ENCODE data around the gene PPP1R12B.
"Not testable (repeated sequence)": the region's sequence is repeated elsewhere in the genome, so short reads cannot be mapped to it uniquely, and the experiment has no call there.

The PPP1R12B gene

DNA sequence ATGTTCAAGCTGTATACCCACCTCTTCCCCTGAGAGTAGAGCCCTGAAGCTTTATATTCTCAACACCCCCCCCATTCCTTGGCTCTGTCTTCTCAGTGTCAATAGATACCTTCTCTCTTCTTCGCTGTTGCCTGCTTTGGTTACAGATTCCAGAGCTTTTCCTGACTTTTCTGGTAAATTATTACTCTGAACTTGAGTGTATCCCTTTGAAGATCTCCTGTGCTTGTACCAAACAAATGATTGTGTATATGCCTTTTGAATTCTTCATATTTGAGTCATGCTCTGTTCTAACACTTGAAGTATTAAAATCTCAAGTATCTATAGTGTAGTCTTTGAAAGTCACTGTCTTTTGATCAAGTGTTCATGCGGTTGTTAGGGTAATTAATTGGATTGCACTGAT is 32.0 kb downstream of the PPP1R12B start:
- not testable (repeated sequence) for H3K27ac ChIP-seq; H3K27me3 ChIP-seq (ENCODE audit: control insufficient read depth, insufficient read depth, low read length); H3K4me3 ChIP-seq (ENCODE audit: low read depth, low read length); H3K79me2 ChIP-seq; H3K9me3 ChIP-seq (ENCODE audit: control insufficient read depth, low read length); H3K4me1 ChIP-seq; H2AFZ ChIP-seq; H3K36me3 ChIP-seq (ENCODE audit: control insufficient read depth, insufficient read depth, low read length); H3K9ac ChIP-seq
- peak overlapping the region; percentile 37 for H3K4me2 ChIP-seq (ENCODE audit: low read length)

DNA sequence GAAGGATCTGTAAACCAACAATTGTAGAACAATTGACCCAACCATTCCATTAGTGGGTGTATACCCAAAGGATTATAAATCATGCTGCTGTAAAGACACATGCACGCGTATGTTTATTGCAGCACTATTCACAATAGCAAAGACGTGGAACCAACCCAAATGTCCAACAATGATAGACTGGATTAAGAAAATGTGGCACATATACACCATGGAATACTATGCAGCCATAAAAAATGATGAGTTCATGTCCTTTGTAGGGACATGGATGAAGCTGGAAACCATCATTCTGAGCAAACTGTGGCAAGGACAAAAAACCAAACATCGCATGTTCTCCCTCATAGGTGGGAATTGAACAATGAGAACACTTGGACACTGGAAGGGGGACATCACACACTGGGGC is 33.4 kb downstream of the PPP1R12B start:
- not testable (repeated sequence) for H3K4me1 ChIP-seq; H3K4me2 ChIP-seq (ENCODE audit: low read length); H3K9me3 ChIP-seq (ENCODE audit: control insufficient read depth, low read length); H3K4me3 ChIP-seq (ENCODE audit: low read depth, low read length); H3K9ac ChIP-seq; H3K27ac ChIP-seq; H3K36me3 ChIP-seq (ENCODE audit: control insufficient read depth, insufficient read depth, low read length); H2AFZ ChIP-seq; H3K27me3 ChIP-seq (ENCODE audit: control insufficient read depth, insufficient read depth, low read length); H3K79me2 ChIP-seq

DNA sequence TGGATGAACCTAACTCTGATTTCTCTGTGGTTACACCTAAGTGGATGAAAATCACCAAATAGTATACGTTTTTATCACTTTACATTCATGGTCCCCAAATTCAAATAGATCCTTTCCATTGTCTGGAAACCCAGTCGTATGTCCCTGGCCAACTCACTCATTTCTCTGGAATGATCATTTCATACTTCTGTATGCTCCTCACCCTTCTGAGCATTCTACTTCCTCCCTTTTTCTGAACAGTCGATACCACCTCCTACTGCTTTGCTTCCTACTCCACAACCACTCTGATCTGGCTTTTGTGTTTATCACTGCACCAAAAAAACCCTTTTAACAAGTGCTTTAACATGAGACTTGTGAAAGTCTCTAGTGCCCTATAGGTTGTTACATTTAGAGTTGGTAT is 47.3 kb downstream of the PPP1R12B start:
- not testable (repeated sequence) for H3K79me2 ChIP-seq; H3K9me3 ChIP-seq (ENCODE audit: control insufficient read depth, low read length); H3K4me2 ChIP-seq (ENCODE audit: low read length); H3K9ac ChIP-seq; H3K4me1 ChIP-seq; H3K4me3 ChIP-seq (ENCODE audit: low read depth, low read length); H3K27me3 ChIP-seq (ENCODE audit: control insufficient read depth, insufficient read depth, low read length); H3K36me3 ChIP-seq (ENCODE audit: control insufficient read depth, insufficient read depth, low read length); H2AFZ ChIP-seq; H3K27ac ChIP-seq

DNA sequence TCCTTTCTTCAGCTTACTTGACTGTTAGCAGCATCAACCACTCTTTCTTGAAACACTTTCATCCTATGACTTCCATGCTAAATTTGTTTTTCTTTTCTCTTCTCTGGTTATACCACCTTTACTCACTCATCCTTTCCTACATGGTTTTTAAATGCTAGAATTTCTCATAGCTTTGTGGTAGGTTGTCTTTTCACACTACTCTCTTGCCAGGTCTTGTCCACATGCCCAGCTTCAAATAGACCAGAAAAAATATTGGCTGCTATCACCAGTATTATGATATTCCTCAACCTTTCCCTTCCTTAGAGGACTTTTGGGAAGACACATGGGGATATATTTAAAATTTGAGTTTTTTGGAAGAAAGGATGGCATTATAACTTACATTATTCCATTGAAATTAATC is 48.8 kb downstream of the PPP1R12B start:
- Histone ChIP-seq H3K27me3 (ENCODE audit: control insufficient read depth, insufficient read depth, low read length) (no peaks in the 10 kb centered on the region), H3K4me1 (peaks cover 5% of the 10 kb centered on the region), H3K4me3 (ENCODE audit: low read depth, low read length) (no peak overlapping the region), H3K4me2 (ENCODE audit: low read length) (peak overlapping the region; percentile 10), H3K9me3 (ENCODE audit: control insufficient read depth, low read length) (no peaks in the 10 kb centered on the region), H3K9ac (no peak overlapping the region), H3K36me3 (ENCODE audit: control insufficient read depth, insufficient read depth, low read length) (no peaks in the 10 kb centered on the region), H2AFZ (no peak overlapping the region), H3K79me2 (peaks cover 7% of the 10 kb centered on the region), H3K27ac (no peak overlapping the region)
- TF ChIP-seq, protein P1, sequence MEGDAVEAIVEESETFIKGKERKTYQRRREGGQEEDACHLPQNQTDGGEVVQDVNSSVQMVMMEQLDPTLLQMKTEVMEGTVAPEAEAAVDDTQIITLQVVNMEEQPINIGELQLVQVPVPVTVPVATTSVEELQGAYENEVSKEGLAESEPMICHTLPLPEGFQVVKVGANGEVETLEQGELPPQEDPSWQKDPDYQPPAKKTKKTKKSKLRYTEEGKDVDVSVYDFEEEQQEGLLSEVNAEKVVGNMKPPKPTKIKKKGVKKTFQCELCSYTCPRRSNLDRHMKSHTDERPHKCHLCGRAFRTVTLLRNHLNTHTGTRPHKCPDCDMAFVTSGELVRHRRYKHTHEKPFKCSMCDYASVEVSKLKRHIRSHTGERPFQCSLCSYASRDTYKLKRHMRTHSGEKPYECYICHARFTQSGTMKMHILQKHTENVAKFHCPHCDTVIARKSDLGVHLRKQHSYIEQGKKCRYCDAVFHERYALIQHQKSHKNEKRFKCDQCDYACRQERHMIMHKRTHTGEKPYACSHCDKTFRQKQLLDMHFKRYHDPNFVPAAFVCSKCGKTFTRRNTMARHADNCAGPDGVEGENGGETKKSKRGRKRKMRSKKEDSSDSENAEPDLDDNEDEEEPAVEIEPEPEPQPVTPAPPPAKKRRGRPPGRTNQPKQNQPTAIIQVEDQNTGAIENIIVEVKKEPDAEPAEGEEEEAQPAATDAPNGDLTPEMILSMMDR (IDR thresholded peaks at IDR 0.05): no peak

DNA sequence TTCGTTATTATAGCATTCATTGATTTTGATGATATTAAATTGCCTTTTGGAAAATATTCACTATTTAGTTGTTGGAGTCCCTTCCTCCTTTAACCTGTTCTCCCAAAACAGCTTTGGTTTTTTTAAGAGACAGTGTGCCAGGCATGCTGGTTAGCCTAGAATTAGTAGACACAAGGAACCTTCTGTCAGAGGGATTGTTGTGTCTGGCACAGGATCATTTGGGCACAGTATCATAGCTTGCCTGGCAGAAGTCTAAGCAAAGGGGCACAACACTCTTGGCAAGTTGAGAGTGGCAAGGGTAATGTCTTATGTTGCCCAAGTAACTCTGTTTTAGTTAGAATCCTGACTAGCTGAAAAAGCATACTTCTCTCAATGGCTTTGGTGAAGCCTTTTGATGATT is 49.9 kb downstream of the PPP1R12B start:
- not testable (repeated sequence) for H2AFZ ChIP-seq; H3K27me3 ChIP-seq (ENCODE audit: control insufficient read depth, insufficient read depth, low read length); H3K36me3 ChIP-seq (ENCODE audit: control insufficient read depth, insufficient read depth, low read length); H3K4me3 ChIP-seq (ENCODE audit: low read depth, low read length); H3K27ac ChIP-seq; H3K9me3 ChIP-seq (ENCODE audit: control insufficient read depth, low read length); H3K4me2 ChIP-seq (ENCODE audit: low read length); H3K79me2 ChIP-seq; H3K4me1 ChIP-seq; H3K9ac ChIP-seq

DNA sequence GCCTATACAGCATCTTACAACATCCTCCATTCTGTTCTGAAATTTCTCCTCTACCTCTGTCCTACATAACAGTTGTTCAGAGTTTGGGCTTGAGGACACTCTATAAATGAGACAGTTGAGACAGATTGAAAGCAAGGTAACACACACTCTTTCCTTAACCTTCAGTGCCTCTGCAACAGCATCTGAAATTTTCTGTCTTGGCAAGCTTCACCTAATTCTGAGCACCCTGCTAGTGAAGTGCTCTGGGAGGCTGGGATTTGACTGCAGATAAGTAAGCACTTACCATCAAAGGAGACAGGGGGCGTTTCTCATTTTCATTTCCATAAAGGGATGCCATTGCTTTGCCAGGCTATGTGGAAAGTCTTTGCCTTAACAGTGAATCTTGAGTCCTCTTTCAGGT is 53.3 kb downstream of the PPP1R12B start:
- H3K9ac ChIP-seq; H3K4me1 ChIP-seq; H3K27me3 ChIP-seq (ENCODE audit: control insufficient read depth, insufficient read depth, low read length); H3K4me3 ChIP-seq (ENCODE audit: low read depth, low read length); H3K27ac ChIP-seq; H3K36me3 ChIP-seq (ENCODE audit: control insufficient read depth, insufficient read depth, low read length); H3K9me3 ChIP-seq (ENCODE audit: control insufficient read depth, low read length); H3K79me2 ChIP-seq; H2AFZ ChIP-seq; H3K4me2 ChIP-seq (ENCODE audit: low read length): not testable (repeated sequence)

DNA sequence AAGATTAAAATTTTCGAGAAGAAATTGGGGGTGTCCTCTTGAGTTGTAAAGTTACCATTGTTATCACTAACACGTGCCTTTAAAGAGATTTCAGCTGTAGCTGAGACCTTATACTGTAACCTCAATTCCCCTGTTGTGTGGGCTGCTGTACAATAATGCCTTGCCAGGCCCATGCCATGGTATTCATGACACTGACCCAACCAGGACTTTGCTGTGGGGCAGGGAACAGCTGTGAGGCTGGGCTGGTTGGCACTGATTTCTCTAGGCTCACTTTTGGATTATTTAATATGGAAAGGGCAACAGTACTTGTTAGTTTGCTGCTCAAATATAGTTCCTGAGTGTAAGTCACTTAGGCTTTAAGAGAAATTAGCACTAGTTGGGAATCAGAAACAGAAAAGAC is 54.9 kb downstream of the PPP1R12B start:
- not testable (repeated sequence) for H3K4me3 ChIP-seq (ENCODE audit: low read depth, low read length); H3K79me2 ChIP-seq; H3K4me1 ChIP-seq; H3K9me3 ChIP-seq (ENCODE audit: control insufficient read depth, low read length); H2AFZ ChIP-seq; H3K36me3 ChIP-seq (ENCODE audit: control insufficient read depth, insufficient read depth, low read length); H3K9ac ChIP-seq; H3K27ac ChIP-seq; H3K4me2 ChIP-seq (ENCODE audit: low read length); H3K27me3 ChIP-seq (ENCODE audit: control insufficient read depth, insufficient read depth, low read length)

DNA sequence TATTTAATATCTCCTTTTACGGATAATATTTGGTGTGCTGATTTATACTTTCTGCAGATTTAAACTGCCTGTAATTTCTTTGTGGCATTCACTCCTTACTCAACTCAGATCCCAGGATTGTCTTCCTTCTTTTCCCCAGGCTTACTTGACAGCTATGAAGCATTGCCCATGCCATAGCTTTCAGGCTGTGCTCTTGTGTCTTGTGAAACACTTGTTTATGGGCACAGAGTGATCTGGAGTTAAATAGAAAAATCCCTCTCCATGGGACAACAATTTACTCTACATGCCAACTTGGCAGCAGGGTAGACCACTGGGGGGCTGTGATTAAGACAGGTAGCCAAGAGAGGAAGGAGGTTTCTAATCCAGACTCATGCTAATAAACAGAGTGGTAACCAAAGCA is 57.4 kb downstream of the PPP1R12B start:
- no peak overlapping the region for H3K4me3 ChIP-seq (ENCODE audit: low read depth, low read length)
- H3K27me3 ChIP-seq (ENCODE audit: control insufficient read depth, insufficient read depth, low read length): no peaks in the 10 kb centered on the region
- H3K36me3 ChIP-seq (ENCODE audit: control insufficient read depth, insufficient read depth, low read length): no peaks in the 10 kb centered on the region
- TF ChIP-seq, protein P1 (IDR thresholded peaks at IDR 0.05): no peak
- H3K4me2 ChIP-seq (ENCODE audit: low read length): no peak overlapping the region
- H3K9me3 ChIP-seq (ENCODE audit: control insufficient read depth, low read length): no peaks in the 10 kb centered on the region
- no peak overlapping the region for H3K27ac ChIP-seq
- no peak overlapping the region for H2AFZ ChIP-seq
- H3K4me1 ChIP-seq: peaks cover 6% of the 10 kb centered on the region
- no peak overlapping the region for H3K9ac ChIP-seq
- no peaks in the 10 kb centered on the region for H3K79me2 ChIP-seq

DNA sequence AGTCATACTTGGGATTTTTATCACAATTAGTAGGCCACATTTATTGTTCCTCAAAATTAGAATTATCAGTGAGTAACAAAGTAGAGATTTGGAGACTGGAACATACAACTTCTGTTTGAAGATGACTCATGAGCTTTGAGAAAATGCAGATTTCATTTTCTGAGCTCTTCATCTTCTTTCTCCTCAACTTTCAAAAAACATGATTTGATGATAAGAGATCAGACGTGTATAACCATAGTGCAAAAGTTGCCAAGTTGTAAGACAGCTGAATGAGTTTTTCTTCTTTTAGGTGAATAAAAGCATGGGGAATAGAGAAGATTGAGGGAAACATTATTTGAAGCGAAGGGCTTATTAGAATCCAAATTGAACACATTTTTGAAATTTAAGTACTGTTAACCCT is 58.4 kb downstream of the PPP1R12B start:
- not testable (repeated sequence) for H3K9me3 ChIP-seq (ENCODE audit: control insufficient read depth, low read length); H3K79me2 ChIP-seq; H3K9ac ChIP-seq; H3K4me3 ChIP-seq (ENCODE audit: low read depth, low read length); H3K4me2 ChIP-seq (ENCODE audit: low read length); H3K27me3 ChIP-seq (ENCODE audit: control insufficient read depth, insufficient read depth, low read length); H3K4me1 ChIP-seq; H3K36me3 ChIP-seq (ENCODE audit: control insufficient read depth, insufficient read depth, low read length); H2AFZ ChIP-seq
- peak overlapping the region; percentile 4 for H3K27ac ChIP-seq

DNA sequence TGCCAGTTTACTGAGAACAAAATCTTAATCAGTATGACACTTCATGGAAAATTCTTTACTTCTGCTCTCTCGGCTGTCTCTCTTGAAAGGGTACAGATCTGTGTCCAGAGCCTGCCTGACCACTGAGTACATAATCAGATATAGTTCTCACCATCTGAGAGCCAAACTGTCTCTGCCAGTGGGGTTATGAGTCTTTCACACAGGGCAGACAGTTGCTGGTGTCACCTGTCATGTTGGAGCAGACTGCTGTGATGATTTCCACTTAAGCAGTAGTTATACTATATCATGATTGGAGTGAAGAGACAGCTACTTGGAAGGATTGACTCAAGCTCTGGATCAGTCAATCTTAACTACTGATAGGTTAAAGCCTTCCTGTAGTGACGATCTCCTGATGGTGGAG is 58.9 kb downstream of the PPP1R12B start:
- H3K79me2 ChIP-seq; H2AFZ ChIP-seq; H3K27me3 ChIP-seq (ENCODE audit: control insufficient read depth, insufficient read depth, low read length); H3K4me1 ChIP-seq; H3K9me3 ChIP-seq (ENCODE audit: control insufficient read depth, low read length); H3K9ac ChIP-seq; H3K4me2 ChIP-seq (ENCODE audit: low read length); H3K4me3 ChIP-seq (ENCODE audit: low read depth, low read length); H3K36me3 ChIP-seq (ENCODE audit: control insufficient read depth, insufficient read depth, low read length): not testable (repeated sequence)
- H3K27ac ChIP-seq: peak overlapping the region; percentile 4

Data from parathyroid adenoma (tissue), 2 donors.